ENCODE measurements around the gene GANAB. TPM values are rescaled to one million over a fixed set of nuclear protein-coding genes. Genes with fewer than 3 reads are reported as not detected.

The GANAB gene
- total and polyA plus RNA-seq, 2 of the 13 experiments (the other 11 are each of a cell fraction or from before 2014, with no cell fraction given): 99.5 to 234 TPM

DNA sequence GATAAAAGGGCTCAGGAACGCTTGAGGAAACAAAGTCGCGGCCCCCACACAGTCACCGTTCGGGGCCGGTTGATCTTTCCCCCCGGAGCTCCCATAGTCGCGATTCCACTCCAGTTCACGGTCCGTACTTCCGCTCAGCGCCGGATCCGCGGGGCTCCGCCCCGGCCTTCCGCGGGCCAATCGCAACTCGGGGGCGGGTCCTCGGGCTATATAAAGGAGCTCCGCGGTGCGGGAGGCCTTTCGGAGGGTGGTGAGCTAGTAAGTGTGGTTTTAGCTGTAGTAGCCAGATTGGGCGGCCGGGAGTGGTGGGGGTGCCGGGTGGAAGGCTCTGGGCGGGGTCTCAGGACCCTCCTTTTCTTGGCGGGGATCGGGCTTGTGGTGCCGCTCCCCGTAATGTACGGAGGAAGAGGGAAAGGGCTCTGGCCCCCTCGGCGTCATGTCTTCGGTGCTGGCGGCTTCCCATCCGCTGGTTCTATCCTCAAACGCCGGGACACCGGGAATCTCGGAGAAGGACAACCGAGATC lies 18.7 kb upstream of the GANAB start, which contains the start of the genes C11orf98 and CSKMT (continued):
- TF ChIP-seq ZNF362 (CRISPR knock-in tag; IDR thresholded peaks at IDR 0.05; ENCODE audit: borderline replicate concordance) (peak; percentile 18; the same call in 1 of the 2 replicates), PATZ1 (CRISPR knock-in tag; IDR thresholded peaks at IDR 0.05) (peak; percentile 67), ZNF335 (CRISPR knock-in tag; IDR thresholded peaks at IDR 0.05) (0 out of 2 replicates have a peak, but pooled peaks have one; percentile 72), SCMH1 (CRISPR knock-in tag; IDR thresholded peaks at IDR 0.05; ENCODE audit: borderline replicate concordance) (no peak), ZFP41 (CRISPR knock-in tag; IDR thresholded peaks at IDR 0.05; ENCODE audit: borderline replicate concordance) (no peak), KLF13 (CRISPR knock-in tag; IDR thresholded peaks at IDR 0.05) (no peak), GABPB1 (CRISPR knock-in tag; IDR thresholded peaks at IDR 0.05) (peak; percentile 91), GMEB1 (CRISPR knock-in tag; IDR thresholded peaks at IDR 0.05; ENCODE audit: borderline replicate concordance) (peak; percentile 45; the same call in 1 of the 2 replicates), ZNF547 (CRISPR knock-in tag; IDR thresholded peaks at IDR 0.05) (peak; percentile 55; the same call in 1 of the 2 replicates), ZNF709 (CRISPR knock-in tag; IDR thresholded peaks at IDR 0.05) (0 out of 2 replicates have a peak, but pooled peaks have one; percentile 35), ZBTB34 (CRISPR knock-in tag; IDR thresholded peaks at IDR 0.05) (no peak; the same call in 1 of the 2 replicates), HCFC1 (IDR thresholded peaks at IDR 0.05; ENCODE audit: low read depth, low read length) (no peak; the same call in 1 of the 2 replicates), GLI4 (CRISPR knock-in tag; IDR thresholded peaks at IDR 0.05; ENCODE audit: borderline replicate concordance) (no peak), CENPT (CRISPR knock-in tag; IDR thresholded peaks at IDR 0.05; ENCODE audit: low read depth) (no peak), SP140L (CRISPR knock-in tag; IDR thresholded peaks at IDR 0.05; ENCODE audit: borderline replicate concordance) (no peak), GTF2F1 (IDR thresholded peaks at IDR 0.05; ENCODE audit: low read length) (peak; percentile 97), FOXC1 (CRISPR knock-in tag; IDR thresholded peaks at IDR 0.05; ENCODE audit: borderline replicate concordance) (no peak), SAFB2 (CRISPR knock-in tag; IDR thresholded peaks at IDR 0.05; ENCODE audit: borderline replicate concordance, low read depth) (peak; percentile 91), ZNF687 (CRISPR knock-in tag; IDR thresholded peaks at IDR 0.05) (peak; percentile 68; the same call in 1 of the 2 replicates)
